ENCODE measurements around the gene TBC1D22B. TPM values are rescaled to one million over a fixed set of nuclear protein-coding genes. Genes with fewer than 3 reads are reported as not detected.
"Not testable (repeated sequence)": the region's sequence is repeated elsewhere in the genome, so short reads cannot be mapped to it uniquely, and the experiment has no call there.

The TBC1D22B gene
- total RNA-seq, 4 donors from 2014 or later = 14.8 to 19.6 (median 17.6) TPM

DNA sequence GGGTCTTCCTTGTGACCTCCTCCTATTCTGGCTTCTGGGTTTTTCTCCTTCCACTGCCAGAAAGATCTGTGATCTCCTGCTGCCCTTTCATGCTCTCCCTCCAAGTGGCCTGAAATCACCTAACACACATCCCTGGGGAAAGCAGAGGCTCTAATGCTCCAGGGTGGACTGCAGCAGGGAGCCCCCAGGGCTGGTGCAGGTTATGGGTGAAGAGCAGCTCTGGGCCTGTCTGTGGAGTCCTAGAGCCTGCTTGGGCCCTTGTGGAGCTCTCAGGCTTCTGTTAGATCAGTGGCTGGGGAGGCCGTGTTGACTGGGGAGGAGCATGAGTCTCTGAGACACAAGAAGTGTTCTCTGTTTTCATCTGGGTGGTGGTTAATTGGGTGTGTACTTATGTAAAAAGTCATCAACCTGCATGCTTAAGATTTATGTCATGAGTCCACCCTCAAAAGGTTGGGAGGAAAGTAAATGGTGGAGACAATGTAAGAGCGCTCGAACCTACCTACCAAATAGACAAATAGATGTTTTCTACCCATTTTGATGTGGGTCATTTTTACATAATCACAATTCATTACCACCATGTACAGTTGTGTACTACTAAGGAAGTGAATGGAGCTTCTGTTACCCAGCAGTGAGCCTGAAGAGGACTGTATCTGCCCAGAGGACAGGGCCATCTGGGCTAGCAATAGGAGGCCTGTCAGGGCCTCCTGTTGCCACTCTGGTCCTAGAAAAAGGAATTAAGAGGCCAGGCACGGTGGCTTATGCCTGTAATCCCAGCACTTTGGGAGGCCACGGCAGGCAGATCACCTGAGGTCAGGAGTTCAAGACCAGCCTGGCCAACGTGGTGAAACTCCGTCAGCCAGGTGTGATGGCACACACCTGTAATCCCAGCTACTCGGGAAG, 64.2 kb downstream of the TBC1D22B start:
- intact Hi-C loops (cut with DNase I; ENCODE audit: low total_unique reads) = no loop called here
- 81 to 84% methylated on average over 8 of the region's 8 CpGs for WGBS, 2 donors
- no peak overlapping the region for H3K4me3 ChIP-seq (ENCODE audit: low read depth, poor library complexity, severe bottlenecking)
- DNase-seq (ENCODE audit: low spot score in 2 of 2) = no peak
- TF ChIP-seq POLR2A (IDR thresholded peaks at IDR 0.05) (no peak), CTCF (IDR thresholded peaks at IDR 0.05) (no peak)

- TF ChIP-seq POLR2A (IDR thresholded peaks at IDR 0.05) (no peak), CTCF (IDR thresholded peaks at IDR 0.05) (no peak)
- intact Hi-C loops (cut with DNase I; ENCODE audit: low total_unique reads) = no loop called here
- no peak for DNase-seq (ENCODE audit: low spot score in 2 of 2)
- H3K4me3 ChIP-seq (ENCODE audit: low read depth, poor library complexity, severe bottlenecking) = no peak overlapping the region
- 23 to 51% methylated on average over 3 of the region's 3 CpGs for WGBS, 2 donors
Measured at GRCh38 chr6:37323580-37323979, 66.0 kb downstream of the TBC1D22B start.

- no peak for TF ChIP-seq CTCF (IDR thresholded peaks at IDR 0.05)
- TF ChIP-seq POLR2A (IDR thresholded peaks at IDR 0.05) = no peak
- intact Hi-C loops (cut with DNase I; ENCODE audit: low total_unique reads) = loop anchor here (5.0 kb wide), 1 partner anchor 368 kb away; no protein-coding TSS in a partner anchor
- no peak overlapping the region for H3K4me3 ChIP-seq (ENCODE audit: low read depth, poor library complexity, severe bottlenecking)
- WGBS, 2 donors = 59 to 78% methylated on average over 4 of the region's 4 CpGs
- DNase-seq (ENCODE audit: low spot score in 2 of 2) = no peak
Measured at GRCh38 chr6:37324131-37325033, 66.8 kb downstream of the TBC1D22B start.

GRCh38 chr6:37330345-37330744, 72.8 kb downstream of the TBC1D22B start:
- DNase-seq (ENCODE audit: low spot score in 2 of 2); H3K4me3 ChIP-seq (ENCODE audit: low read depth, poor library complexity, severe bottlenecking); intact Hi-C loops (cut with DNase I; ENCODE audit: low total_unique reads): not testable (repeated sequence)
- 94 to 96% methylated on average over 10 of the region's 10 CpGs for WGBS, 2 donors

DNA sequence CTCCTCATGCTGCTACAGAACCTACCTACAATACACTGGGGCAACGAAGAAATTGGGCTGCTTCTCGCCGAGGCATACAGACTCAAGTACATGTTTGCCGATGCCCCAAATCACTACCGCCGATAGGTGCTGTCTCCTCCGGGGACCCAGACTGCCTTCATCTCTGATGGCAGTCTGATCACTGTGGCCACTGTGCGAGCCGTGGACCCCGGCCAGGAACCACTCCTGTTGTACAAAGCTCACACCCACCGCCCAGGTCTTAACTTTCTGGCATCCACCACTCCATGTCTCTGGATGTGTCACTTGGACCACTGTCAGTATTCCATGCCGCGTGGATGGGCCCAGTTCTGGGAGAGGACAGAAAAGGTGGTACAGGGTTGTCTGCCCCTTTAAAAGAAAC, 73.5 kb downstream of the TBC1D22B start:
- H3K4me3 ChIP-seq (ENCODE audit: low read depth, poor library complexity, severe bottlenecking) = no peak overlapping the region
- no peak for DNase-seq (ENCODE audit: low spot score in 2 of 2)
- TF ChIP-seq CTCF (IDR thresholded peaks at IDR 0.05) = no peak
- TF ChIP-seq POLR2A (IDR thresholded peaks at IDR 0.05) = no peak
- 94% methylated on average over 13 of the region's 13 CpGs for WGBS, 2 donors
- intact Hi-C loops (cut with DNase I; ENCODE audit: low total_unique reads) = no loop called here

DNA sequence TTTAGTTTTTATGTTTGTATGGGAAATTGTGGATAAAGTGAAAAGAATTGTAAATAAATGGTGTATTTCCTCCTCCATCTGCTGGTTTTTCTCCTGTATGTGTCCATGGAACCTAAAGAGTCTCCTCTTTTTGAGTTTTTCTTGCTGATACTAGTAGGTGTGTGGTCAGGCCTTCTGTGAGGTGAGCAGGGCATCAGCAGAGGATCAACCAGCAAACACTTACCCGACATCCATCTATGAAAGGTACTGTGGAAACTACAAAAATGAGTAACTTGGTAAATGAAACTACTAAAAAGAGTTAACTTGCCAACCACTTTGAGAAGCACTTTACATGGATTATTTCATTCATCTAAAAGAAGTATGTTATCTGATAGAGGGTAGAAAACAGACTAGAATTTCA, 75.3 kb downstream of the TBC1D22B start:
- TF ChIP-seq CTCF (IDR thresholded peaks at IDR 0.05) (no peak), POLR2A (IDR thresholded peaks at IDR 0.05) (no peak)
- intact Hi-C loops (cut with DNase I; ENCODE audit: low total_unique reads) = no loop called here
- WGBS, 2 donors = 96 to 100% methylated on average over 1 of the region's 1 CpG
- DNase-seq (ENCODE audit: low spot score in 2 of 2) = no peak
- H3K4me3 ChIP-seq (ENCODE audit: low read depth, poor library complexity, severe bottlenecking) = no peak overlapping the region

Measured in lower leg skin (tissue), 4 donors.